NCI-H146 (cell line): ENCODE data around the gene IDNK.
"Not testable (repeated sequence)": the region's sequence is repeated elsewhere in the genome, so short reads cannot be mapped to it uniquely, and the experiment has no call there.

ENCODE experiments used
- DNase-seq: peaks from one replicate; lab custom pipeline; 2025; lab: John Stamatoyannopoulos, UW

The IDNK gene

DNA sequence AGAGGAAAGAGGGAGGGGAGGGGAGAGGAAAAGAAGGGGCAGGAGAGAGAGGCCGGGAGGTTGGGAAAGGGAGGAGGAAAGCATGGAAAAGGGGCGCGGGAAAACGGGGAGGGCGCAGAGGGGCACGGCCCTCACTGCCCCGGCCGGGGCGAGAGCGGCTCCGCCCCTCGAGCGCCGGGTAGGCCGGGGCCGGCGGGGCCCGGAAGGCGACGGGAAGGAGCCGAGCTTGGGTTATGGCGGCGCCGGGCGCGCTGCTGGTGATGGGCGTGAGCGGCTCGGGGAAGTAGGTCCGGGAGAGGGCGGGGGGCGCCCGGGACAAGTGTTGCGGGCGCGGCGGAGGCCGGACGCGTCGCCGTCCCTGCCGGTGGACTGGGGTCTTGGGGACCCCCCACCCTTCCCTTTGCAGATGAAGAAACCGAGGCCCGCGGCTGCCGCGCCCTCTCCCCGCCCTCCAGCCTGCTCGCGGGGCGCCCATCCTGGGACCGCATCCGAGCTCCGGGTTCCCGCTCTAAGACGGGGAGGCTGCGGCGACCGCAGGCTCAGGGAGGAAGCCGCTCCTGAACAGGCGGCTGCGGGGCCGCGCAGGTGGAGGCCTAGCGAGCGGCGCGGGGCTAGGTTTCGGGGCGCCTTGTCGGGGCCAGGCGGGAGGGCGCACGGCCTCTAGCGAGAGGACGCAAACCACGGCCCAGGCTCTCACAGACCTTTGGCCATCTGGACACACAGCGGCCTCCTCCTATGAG, at the start of gene IDNK:
Gene IDNK, plus strand, starts transcription at position 205 of the 740 bp plus-strand sequence. Its CDS starts 29 bp downstream, at position 234.
- peak; percentile 82 for DNase-seq

DNA sequence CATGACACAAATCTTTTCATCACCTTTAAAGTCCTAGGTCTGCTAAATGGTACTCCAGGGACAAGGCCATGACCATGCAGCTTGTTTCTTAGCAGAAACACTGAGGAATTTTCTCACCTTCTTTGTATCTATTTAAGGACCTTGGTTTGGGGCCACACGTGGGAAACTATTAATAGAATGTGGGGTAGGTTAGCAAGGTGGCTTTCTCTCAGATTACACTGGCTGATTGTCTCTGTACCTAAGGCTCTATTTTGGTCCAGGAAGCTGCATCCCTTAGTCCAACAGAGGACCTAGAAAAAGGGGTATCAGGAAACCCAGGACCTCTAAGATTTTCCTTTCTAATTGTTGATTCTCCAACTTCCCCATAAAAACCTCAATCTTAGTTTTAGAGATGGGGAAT, 48.5 kb upstream of the IDNK start:
- DNase-seq: no peak

DNA sequence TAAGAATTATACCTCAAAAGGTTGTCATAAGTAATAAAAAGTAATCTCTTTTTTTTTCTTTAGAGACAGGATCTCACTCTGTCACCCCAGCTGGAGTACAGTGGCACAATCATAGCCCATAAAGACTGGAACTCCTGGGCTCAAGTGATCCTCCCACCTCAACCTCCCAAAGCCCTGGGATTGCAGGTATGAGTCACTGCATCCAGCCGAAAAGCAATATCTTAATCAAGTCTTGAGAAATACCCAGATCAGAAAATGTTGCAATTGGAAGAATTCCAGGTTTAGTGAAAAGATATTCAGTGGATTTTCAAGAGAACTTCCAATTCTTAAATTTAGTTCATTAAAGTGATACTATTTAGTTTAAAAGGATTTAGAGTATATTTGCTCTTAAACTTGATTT, 40.9 kb upstream of the IDNK start:
- DNase-seq: no peak

DNA sequence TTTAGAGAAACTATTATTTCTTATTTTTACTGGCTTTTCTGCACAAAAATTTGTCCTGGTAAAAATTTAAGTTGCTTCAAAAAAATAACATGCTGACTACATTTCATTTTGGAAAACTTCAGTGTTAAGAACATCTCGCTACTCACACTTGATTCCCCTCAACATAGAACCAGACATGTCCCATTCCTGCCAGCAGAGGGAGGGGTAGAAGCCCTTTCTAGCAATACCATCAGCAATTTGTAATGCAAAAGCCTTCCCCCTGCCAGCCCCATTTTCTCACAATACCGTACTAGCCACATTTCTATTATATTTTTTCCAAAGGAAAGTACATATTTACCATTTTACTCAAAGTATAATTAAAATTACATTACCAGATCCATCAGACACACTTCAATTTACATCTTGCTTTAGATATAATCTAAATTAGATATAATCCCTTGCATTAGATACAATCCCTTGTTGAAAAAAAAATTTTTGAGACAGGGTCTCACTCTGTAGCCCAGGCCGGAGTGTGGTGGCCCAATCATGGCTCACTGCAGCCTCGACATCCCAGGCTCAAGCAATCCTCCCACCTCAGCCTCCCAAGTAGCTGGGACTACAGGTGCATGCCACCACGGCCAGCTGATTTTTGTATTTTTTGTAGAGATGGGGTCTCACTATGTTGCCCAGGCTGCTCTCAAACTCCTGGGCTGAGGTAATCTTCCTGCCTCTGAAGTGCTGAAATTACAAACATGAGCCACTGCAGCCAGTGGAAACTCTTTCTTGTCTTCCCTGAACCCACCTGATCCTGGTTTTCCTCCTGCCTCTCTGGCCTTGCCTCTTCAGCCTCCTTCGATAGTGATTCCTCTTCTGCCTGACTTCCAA, 39.6 kb upstream of the IDNK start:
- DNase-seq: peak; percentile 34

DNA sequence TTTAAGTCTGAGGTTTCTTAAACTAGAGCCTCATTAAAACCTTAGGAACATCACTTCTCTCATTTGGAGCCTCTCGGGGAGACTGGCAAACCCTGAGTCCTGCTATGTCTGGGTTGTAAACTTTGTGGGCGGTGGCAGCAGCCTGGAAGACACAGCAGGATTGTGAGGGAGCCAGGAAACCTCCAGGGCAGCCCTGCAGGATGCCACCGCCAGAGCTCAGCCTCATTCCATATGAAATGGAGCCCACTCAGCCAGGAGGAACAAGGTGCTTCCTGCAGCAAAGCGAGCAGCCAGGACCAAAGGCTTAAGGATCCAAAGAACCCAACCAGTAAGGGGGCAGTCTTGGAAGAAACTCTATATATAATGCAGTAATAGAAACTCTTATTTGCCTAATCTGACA, 37.9 kb upstream of the IDNK start:
- DNase-seq: peak; percentile 82

DNA sequence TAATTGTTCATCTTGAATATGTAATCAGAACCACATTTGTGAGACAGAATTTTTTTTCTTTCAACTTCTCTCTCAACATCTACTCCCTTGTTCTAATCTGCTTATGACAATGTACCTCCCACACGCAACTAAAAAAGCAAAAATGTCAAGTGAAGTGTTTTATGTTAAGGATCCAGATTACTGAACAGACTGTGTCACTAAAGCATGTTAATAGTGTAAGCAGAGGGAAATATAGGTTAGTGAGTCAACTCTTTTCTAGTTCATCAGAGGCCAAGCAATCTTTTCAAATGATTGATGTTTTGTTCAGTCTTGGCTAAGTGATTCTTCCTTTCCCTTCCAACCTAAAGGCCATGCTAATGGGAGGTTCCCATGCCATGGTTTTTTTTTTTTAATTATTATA, 34.7 kb upstream of the IDNK start:
- no peak for DNase-seq

DNA sequence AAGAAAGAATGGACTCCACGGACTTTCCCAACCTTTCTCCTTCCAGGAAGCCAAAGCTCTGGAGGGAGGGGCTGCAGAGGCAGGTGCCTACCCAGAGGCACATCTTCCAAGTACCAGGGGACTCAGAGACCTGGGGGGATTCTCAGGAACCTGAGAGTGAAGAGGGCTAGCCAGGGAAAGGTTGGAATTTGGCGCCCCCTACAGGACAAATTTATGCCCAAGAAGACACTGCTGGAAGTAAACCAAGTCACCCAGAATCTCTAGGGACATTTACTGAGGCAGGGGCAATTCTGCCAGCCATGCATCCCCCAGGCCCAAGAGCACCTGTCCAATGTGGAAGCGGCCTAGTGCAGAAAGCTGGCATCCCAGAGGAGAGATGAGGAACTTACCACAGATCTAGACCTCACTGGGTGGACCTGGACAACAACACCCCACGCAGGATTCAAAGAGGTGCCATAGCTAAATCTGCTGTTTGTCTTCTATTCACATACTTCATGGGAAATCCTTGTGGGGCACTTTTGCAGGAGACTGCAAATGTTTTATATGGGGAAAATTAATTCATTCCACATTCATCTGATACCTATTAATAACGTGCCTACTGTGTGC, 25.9 kb upstream of the IDNK start:
- peak; percentile 25 for DNase-seq

DNA sequence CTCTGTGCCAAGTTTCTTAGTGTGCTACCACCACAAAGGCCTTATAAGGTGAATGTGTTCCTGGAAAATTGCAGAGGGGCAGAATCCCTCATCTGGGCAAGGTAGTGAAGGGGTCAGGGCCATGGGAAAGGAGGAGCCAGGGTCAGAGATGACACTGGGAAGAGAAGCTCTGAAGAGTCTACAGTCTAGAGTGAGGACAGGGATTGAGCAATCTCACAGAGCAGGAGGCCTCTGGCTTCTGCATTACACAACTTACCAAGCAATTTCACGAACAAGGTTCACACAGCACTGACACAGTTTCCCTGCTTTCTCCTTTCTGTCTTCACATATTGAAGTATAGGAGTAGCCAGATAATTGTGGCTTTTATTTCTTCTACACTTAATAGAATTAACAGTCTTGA, 24.5 kb upstream of the IDNK start:
- DNase-seq: no peak

DNA sequence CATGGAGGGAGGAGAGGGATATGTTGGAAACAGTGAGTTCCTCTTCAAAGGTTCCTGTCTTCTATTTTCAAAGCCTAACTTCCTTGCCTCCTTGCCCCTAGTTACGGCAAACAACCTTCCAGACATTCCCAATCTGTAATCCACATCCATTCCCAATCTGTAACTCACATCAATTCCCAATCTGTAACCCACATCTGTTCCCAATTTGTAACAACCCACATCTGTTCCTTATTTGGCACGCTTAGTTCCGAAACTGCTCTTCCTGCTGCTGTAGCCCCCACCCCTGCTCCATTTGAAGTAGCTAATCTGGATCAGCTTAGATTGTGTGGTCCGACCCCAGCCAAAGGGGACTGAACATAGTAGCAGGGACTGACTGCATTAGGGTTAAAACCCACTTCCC, 23.9 kb upstream of the IDNK start:
- no peak for DNase-seq

DNA sequence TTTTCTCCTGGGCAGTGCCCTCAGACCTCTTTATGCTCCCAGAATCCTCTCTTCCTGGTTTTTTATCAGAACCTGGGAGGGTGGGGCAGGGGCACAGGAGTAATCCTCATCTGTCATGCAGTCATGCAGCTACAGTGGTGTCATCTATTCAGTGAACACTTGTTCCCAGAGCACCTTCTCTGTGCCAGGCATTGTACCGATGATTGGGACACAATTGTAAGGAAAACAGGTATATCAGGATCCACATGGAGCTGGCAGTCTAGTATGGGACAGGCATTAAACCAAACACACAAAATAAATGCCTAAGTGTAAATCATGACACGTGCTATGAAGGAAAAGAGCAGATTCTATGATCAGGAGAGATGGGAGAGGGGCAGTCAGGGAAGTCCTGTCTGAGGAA, 21.5 kb upstream of the IDNK start:
- DNase-seq: no peak

DNA sequence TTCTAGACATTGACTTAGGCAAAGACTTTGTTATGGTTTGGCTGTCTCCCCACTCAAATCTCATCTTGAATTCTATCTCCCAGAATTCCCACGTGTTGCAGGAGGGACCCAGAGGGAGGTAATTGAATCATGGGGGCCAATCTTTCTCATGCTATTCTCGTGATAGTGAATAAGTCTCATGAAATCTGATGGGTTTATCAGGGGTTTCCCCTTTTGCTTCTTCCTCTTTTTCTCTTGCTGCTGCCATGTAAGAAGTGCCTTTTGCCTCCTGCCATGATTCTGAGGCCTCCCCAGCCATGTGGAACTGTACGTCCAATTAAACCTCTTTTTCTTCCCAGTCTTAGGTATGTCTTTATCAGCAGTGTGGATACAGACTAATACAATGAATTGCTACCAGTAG, 15.3 kb upstream of the IDNK start:
- DNase-seq: not testable (repeated sequence)

DNA sequence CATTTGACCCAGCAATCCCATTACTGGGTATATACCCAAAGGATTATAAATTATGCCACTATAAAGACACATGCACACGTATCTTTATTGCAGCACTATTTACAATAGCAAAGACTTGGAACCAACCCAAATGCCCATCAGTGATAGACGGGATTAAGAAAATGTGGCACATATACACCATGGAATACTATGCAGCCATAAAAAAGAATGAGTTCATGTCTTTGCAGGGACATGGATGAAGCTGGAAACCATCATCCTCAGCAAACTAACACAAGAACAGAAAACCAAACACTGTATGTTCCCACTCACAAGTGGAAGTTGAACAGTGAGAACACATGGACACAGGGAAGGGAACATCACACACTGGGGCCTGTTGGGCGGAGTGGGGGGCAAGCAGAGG, 9.6 kb upstream of the IDNK start:
- DNase-seq: not testable (repeated sequence)

DNA sequence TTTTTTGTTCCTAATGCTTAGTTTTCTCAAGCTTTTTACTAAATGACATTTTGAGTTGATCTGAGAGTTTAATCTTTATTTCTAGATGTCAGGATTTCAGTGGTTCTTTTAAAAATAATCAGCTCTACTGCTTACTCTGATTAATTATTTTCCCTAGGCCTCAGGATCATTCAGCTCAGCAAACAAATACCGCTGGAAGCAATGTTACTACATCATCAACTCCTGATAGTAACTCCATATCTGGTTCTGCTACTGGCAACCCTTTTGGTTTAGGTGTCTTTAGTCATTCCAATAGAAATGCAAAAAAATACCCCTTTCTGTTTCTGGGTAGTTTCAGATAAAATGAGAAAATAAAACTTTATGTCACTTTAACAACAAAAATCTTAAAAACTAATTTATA, 5.6 kb upstream of the IDNK start:
- no peak for DNase-seq

DNA sequence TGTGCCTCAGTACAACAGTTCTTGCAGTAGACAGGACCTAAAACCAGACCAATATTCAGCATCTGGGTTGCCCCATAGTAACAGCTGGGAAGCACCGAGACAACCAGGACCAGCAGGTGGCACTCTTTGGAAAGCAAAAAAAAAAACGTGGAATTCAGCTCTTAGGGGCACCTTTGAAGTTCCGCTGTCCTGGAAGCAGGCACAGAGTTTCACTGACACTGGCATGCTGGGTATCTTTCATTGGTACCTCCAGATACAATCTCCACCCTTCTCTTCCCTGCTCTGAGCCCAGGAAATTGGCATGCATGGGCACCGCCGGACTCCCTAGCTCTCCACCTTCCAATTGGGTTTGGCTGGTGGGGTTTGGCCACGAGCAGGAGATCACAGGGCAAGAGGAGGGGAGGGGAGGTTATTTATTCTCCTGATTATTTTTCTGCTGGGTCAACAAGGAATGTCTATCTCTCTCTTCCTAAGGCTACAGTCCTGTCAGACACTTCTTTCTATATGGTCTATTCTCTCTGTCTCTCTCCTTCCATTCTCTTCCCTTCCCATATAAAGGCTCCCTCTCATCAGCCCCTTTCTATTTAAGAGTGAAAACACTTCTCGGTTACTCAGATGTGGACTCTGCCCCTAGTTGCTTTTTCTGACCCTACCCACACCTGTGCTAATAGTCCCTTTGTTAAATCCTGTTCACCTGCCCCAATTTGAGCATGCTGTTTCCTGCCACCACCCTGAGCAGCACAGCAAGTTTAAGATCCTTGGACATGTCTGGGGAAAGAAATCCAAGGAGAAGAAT, 1.9 kb upstream of the IDNK start:
- peak; percentile 82 for DNase-seq

DNA sequence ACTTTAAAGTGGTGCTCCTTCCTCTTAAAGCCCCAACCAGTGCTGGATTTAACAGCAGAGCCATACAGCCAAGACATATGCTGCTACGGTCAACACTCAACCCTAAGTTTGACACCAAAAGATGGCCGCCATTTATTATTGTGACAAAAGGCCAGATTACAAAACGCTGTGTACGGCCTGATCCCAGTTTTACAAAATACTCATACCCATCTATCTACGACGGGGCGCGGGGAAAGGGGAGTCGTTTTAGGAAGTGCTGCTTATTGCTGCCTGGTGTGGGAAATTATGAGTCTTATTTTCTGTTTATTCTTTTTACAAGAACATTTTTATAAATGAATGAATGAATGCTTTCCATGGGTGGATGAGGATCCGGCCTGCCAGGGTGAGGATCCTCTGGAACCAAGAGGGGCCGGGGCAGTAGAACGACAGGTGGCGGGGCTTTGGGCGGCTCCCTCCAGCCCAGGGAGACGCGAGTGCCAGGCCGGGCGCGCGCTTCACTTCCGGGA, 457 bp upstream of the IDNK start:
- peak; percentile 28 for DNase-seq

DNA sequence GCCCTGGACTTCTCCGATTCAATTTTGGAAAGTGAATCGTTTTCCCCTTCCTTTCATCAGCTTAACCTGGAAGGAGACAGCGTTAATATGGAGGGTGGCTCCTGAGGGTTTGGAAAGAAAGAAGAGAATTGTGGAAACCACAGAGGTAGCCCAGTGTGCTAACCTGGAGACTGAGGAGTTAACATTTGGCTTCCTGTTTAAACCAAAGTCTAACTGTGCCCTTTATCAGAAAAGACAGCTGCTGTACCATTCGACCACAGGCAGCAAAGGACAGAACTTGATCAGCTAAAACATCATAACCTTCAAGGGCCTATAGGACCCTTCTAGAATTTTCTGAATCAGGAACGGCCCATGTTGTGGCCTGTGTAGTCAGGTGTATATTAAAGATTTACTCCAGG, 735 bp downstream of the IDNK start:
- DNase-seq: no peak

DNA sequence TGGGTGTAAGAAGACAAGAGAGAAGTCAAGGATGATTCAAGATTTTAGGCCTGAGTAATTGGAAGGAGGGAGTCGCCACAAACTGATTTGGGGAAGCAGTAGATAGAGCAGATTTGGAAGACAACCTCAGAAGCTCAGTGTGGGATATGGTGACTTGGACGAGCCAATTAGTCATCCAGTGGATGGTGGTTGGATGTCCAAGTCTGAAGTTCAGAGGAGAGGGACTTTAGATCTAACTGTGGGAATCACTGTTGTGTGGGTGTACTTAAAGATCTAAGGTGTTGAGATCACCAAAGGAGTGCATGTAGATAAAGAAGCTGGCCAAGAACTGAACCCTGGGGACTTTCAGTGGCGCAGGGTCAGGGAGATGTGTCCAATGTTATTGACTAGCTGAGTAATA, 2.2 kb downstream of the IDNK start:
- DNase-seq: no peak

DNA sequence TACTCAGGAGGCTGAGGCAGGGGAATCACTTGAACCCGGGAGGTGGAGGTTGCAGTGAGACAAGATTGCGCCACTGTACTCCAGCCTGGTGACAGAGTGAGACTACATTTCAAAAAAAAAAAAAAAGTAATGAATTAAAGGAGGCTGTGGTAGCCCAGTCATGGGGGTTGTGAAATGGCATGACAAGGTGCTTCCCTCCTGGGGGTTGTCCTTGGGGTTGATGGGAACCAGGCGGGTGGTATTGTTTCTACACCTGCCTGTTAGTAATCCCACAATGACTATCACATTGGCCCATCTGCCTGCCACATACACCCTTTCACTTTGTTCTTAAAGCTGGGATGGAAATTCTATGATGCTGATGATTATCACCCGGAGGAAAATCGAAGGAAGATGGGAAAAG, 5.6 kb downstream of the IDNK start:
- DNase-seq: no peak

DNA sequence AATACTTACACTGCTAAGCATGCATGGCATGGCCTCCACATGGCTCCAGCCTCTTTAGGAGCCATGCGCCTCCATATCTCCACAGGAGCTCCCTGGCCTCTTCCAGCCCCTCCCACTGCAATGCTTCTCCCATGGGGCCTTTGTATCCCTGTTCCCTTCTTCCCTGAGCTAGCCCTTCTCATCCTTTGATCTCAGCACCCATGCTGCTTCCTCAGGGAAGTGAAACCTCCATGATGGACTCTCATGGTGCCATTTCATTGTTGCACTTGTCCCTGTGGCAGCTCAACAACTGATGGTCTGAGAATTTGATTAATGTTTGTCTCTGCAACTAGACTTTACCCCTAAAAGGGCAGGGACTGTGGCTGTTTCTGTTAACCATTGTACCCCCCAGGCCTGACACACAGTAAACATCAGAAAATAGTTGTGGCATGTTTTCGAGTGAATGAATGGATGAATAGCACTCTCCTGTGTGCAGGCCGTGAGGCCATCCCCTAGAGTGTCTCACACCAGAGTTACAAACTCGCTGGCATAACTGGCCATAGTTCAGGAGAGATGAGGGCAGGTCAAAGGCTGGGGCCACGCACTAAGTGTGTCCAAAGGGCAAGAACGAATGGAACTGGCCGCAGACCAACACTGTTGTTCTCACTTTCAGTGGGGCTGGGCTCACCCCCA, 6.6 kb downstream of the IDNK start:
- DNase-seq: no peak

DNA sequence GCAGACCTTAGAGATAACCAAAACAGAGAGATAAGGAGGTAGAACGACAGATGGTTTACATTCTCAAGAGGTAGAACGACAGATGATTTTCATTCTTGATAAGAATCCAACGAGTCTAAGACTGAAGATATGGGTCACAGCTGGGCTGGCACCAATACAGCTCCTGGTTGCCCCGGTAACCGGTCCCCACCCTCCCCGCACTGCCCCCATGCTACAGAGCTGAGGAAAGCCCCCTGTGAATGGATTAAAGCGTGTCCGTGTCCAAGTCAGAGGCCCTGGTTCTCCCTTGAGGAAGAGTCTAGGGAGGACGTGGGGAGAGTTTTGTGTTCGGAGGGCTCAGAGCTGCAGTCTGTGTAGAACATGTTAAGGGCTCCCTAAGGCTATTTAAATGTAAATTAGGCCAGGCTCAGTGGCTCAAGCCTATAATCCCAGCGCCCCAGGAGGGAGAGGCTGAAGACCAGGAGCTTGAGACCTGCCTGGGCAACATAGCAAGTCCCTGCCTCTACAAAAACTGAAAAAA, 8.1 kb downstream of the IDNK start:
- peak; percentile 70 for DNase-seq

DNA sequence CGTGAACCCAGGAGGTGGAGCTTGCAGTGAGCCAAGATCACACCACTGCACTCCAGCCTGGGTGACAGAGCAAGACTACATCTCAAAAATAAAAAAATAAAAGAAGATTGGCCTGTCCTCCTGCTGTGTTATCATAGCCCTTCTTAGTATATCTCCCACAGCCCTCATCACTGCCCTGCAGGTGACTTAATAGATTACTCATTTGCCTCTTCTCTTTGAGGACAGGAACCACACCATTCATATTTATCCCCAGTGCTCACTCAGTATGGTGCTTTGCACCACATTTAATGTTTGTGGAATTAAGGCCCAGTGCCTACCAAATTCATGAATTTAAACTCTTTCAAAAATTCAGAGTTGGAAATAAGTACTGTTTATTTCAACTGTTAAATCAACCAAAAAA, 10.3 kb downstream of the IDNK start:
- DNase-seq: no peak
